CD1c-positive myeloid dendritic cell (primary cell): Measurements from ENCODE around the gene PCDH10.

Source experiments
- DNase-seq: peaks from one replicate; pipeline ENCODE4 v3.0.0-alpha.2; 2016; ENCODE audit errors: extremely low spot score

PCDH10 gene

DNA sequence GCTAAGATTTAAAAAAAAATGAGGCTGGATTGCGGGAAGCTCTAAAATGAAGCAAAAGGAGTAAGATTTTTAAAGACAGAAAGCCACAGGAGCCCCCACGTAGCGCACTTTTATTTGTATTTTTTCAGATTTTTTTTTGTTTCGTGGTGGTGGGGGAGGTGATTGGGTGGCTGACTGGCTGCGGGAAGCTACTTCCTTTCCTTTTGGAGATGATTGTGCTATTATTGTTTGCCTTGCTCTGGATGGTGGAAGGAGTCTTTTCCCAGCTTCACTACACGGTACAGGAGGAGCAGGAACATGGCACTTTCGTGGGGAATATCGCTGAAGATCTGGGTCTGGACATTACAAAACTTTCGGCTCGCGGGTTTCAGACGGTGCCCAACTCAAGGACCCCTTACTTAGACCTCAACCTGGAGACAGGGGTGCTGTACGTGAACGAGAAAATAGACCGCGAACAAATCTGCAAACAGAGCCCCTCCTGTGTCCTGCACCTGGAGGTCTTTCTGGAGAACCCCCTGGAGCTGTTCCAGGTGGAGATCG lies 908 bp downstream of the PCDH10 start:
- DNase-seq = no peak

DNA sequence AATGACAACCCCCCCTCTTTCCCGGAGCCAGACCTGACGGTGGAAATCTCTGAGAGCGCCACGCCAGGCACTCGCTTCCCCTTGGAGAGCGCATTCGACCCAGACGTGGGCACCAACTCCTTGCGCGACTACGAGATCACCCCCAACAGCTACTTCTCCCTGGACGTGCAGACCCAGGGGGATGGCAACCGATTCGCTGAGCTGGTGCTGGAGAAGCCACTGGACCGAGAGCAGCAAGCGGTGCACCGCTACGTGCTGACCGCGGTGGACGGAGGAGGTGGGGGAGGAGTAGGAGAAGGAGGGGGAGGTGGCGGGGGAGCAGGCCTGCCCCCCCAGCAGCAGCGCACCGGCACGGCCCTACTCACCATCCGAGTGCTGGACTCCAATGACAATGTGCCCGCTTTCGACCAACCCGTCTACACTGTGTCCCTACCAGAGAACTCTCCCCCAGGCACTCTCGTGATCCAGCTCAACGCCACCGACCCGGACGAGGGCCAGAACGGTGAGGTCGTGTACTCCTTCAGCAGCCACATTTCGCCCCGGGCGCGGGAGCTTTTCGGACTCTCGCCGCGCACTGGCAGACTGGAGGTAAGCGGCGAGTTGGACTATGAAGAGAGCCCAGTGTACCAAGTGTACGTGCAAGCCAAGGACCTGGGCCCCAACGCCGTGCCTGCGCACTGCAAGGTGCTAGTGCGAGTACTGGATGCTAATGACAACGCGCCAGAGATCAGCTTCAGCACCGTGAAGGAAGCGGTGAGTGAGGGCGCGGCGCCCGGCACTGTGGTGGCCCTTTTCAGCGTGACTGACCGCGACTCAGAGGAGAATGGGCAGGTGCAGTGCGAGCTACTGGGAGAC lies 1.6 kb downstream of the PCDH10 start:
- DNase-seq = no peak

DNA sequence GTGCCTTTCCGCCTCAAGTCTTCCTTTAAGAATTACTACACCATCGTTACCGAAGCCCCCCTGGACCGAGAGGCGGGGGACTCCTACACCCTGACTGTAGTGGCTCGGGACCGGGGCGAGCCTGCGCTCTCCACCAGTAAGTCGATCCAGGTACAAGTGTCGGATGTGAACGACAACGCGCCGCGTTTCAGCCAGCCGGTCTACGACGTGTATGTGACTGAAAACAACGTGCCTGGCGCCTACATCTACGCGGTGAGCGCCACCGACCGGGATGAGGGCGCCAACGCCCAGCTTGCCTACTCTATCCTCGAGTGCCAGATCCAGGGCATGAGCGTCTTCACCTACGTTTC lies 2.2 kb downstream of the PCDH10 start:
- no peak for DNase-seq

DNA sequence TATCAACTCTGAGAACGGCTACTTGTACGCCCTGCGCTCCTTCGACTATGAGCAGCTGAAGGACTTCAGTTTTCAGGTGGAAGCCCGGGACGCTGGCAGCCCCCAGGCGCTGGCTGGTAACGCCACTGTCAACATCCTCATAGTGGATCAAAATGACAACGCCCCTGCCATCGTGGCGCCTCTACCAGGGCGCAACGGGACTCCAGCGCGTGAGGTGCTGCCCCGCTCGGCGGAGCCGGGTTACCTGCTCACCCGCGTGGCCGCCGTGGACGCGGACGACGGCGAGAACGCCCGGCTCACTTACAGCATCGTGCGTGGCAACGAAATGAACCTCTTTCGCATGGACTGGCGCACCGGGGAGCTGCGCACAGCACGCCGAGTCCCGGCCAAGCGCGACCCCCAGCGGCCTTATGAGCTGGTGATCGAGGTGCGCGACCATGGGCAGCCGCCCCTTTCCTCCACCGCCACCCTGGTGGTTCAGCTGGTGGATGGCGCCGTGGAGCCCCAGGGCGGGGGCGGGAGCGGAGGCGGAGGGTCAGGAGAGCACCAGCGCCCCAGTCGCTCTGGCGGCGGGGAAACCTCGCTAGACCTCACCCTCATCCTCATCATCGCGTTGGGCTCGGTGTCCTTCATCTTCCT lies 2.7 kb downstream of the PCDH10 start:
- DNase-seq = no peak

DNA sequence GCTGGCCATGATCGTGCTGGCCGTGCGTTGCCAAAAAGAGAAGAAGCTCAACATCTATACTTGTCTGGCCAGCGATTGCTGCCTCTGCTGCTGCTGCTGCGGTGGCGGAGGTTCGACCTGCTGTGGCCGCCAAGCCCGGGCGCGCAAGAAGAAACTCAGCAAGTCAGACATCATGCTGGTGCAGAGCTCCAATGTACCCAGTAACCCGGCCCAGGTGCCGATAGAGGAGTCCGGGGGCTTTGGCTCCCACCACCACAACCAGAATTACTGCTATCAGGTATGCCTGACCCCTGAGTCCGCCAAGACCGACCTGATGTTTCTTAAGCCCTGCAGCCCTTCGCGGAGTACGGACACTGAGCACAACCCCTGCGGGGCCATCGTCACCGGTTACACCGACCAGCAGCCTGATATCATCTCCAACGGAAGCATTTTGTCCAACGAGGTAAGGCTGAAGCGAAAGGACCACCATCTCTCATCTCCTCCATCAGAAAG lies 3.3 kb downstream of the PCDH10 start:
- DNase-seq = no peak

DNA sequence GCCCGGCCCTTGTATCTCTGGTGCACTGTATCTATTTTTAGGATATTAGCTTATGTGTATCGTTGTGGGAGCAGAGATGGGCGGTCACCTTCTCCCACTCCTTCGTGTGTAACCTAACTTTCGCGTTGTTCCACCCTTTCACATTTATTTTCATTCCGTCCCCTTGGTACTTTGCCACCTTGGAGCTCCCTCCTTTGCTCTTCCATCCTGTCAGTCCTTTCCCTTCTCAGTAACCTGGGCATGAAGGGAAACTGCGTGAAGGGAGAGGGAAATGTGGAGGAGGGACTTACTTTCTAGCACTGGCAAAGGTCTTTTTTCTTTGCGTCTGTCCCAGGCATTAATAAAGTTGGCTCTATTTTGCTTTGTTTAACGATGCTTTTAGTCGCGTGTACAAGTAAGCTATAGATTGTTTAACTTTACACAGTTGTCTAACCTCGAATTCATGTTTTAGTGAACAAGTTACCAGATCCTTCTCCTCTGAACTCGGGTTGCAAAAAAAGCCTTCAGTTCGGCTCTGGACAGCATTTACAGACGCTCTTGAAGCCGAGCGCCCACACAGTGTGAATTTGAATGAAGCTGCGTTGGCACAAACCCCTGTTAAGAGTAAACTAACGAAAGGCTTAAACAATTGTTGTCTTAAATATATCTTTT lies 3.9 kb downstream of the PCDH10 start:
- no peak for DNase-seq

DNA sequence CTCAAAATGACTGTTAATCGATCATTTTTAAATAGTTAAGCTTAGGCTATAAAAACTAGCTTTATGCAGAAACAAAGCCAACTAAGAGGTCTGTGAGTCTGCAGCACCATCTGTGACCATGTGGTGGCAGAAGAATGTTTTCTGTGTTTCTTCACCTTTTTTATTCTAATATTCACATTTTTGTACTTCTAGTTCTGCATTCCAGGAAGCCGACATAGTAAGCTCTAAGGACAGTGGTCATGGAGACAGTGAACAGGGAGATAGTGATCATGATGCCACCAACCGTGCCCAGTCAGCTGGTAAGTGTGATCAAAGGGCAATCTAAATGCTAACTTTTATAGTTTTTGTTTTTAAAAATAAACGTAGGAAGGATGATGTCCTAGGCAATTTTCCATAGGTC lies 5.6 kb downstream of the PCDH10 start:
- DNase-seq = no peak

DNA sequence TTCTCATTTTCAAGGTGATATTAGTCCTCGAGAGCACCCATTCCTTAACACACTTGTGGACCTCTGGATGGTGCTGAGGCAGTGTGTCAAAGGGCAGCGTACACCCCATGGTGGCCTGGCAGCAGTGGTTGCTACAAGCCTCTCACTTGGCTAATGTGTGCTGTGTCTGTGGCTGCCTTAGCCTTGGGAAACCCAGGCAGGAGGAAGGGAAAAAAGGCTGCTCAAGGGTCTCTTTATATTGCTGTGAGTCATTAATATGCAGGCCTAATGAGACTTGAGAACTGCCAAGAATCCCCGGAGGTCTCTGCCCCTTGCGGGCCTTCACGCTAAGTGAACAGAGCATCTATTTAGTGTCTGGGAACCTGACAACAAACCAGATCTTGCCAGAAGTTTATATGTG lies 7.0 kb downstream of the PCDH10 start:
- DNase-seq = no peak

DNA sequence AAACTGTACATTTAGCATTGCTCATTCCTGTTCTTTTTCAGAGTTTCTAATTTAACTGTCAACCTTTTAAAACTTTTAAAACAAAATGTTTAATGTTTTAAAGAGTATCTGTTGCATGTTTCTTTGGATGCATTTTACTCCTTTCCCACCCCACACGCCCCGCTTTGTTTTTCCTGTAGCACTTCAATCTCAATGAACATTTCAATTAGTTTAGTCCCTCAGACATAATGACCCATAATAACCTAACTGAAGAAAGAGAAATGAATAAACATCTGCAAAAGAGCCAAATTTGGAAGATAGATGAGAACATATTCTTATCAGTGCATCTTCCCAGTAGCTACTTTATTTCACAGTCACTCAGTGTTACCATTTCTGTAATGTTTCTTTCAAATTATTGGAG lies 7.5 kb downstream of the PCDH10 start:
- no peak for DNase-seq

DNA sequence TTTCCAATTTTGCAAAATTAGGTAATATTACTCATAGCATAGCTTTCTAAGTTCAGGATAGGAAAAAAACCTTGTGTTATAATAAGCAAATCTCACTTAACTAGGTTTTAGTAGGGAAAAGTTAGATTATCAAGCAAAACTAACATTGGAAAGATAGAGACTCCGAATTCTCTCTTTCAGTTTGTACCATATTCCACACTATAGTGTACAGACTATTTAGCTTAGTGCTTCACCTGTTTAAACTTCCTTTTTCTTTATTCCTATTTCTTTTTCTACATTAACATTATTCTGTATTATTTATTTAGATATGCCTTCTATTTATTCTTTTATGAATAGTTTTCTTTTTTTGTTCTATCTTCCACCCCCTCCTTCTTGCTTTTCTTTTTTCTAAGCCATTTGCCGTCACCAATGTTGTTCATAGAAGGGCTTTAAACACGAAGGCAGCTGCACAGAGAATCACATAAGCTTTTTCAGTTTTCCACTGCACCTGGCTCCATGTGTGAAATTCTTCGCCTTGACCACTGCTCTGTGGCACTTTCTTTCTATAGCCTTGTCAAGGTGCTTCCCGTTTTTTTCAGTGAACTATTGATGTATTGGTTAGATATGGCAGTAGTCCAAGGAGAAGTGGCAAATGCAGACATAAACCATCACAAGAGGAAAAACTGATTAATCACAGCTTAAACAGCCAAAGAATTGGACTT lies 8.5 kb downstream of the PCDH10 start:
- DNase-seq = no peak

DNA sequence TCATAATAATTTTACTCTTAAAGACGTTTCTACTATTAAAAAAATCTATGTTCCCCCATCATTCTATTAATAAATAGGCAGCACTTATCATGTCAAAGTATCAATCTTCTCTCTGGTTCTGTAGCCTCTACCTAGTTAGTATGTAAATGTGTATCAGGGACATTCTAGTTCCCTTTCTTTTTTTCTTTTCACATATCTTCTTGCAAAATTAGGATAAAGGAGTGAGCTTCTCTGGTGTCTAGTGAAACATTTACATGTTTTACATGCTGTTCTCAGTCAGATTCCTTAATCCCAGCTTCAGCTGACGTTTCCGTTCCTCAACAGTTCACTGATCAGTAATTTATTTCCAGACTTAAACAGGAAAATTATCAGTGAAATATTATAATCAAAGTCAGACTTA lies 11.8 kb downstream of the PCDH10 start:
- no peak for DNase-seq

DNA sequence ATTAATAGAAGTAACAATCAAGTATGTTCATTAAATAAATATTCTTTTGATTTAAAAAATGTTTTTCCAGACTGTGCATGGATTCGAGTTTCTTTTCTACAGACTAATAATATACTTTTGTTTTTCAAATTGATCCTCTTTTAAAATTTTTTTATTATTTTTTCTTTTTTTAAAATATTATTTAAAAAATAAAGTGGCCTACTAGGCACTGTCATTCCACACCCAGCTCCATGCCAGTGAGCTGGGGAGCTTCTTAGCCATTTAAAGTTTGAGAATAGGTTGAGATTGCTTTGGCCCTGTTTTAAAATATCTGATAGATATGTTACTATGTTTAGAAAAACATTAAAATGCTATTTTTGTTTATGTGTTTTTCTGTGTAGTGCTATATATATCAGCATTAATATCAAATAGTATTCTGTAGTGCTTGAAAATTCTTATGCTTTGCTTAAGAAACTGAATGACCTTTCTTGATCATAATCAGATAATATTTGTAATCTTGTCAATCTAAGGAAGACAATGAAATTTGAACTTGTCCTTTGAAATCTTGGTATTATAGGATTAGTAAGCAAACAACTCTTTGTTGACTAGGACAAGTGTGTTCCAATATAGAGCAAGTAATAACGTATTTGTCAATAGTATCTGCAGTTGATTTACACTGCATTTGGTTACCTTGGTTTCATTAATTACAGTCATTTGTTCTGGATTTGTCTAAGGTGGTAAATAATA lies 12.6 kb downstream of the PCDH10 start:
- DNase-seq = no peak

DNA sequence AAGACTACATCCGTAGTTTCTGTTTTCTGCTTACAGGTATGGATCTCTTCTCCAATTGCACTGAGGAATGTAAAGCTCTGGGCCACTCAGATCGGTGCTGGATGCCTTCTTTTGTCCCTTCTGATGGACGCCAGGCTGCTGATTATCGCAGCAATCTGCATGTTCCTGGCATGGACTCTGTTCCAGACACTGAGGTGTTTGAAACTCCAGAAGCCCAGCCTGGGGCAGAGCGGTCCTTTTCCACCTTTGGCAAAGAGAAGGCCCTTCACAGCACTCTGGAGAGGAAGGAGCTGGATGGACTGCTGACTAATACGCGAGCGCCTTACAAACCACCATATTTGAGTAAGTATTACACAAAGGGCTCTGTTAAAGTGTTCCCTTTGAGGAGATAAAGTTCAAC lies 13.8 kb downstream of the PCDH10 start:
- DNase-seq = no peak

DNA sequence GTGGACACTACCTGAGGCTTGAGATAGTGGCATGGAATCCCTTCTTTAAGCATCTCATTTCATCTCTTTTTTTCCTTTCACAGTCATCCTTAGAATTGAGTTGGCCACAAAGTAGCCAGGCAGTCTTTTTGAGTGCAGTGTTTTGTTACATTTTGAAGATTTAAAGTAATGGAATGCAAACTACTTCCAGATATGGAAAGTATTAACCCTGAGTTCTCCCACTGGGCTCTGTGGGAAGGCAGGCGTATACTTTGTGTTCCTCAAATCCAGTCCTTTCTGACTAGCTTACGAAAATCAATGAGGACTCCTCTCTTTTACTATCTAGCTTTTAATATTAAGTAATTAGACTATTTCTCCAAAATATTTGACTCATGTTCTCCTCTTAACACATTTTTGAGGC lies 29.9 kb downstream of the PCDH10 start:
- no peak for DNase-seq

DNA sequence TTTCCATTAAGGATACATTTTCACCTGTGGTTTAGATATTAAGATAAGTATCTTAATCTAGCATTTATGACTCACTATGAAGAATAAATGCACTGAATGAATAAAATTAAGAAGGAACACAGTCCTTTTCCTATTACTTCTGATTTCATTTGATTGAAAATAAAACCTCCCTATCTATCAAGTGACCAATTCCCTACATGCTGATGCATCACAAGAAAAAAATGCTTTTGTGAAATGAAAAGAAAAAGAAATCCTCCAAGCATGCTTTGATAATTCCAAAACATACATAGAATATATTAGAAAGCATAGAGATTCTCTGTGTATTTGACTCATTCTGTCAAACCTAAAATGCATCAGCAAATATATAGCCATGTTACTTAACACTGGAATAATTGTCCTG lies 37.1 kb downstream of the PCDH10 start:
- DNase-seq = no peak

DNA sequence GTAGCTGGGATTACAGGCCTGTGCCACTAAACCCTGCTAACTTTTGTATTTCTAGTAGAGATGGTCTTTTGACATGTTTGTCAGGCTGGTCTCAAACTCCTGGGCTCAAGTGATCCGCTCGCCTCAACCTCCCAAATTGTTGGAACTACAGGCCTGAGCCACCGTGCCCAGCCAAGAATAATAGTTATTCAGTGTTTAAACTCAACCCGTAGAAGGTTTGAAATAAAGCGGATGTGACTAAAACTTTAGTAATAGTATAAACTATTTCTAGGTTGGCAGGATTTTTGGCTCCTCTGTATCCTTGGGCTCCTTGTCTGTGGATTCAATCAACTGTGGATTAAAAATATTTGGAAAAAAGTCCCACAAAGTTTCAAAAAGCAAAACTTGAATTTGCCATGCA lies 37.8 kb downstream of the PCDH10 start:
- DNase-seq = no peak

DNA sequence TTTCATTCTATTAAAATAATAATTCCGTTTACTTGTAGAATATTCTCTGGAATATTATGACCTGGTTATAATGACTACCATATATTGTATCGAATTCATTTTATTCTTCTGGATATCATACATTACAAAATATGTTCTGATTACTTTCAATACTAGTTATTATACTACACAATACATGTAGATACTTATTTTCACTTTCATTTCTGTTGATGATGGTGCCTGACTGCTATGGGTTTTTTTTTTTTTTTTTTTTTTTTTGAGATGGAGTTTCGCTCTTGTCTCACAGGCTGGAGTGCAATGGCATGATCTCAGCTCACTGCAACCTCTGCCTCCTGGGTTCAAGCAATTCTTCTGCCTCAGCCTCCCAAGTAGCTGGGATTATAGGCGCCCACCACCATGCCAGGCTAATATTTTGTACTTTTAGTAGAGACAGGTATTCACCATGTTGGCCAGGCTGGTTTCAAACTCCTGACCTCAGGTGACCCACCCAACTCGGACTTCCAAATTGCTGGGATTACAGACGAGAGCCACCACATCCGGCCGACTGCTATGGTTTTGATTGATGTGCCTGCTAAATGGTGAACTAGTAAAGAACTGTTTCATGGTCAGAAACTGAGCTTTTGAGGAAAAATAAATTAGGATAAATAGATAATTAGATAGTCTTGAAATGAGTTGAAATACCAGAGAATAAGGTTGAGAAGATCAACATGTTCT lies 39.5 kb downstream of the PCDH10 start:
- no peak for DNase-seq

DNA sequence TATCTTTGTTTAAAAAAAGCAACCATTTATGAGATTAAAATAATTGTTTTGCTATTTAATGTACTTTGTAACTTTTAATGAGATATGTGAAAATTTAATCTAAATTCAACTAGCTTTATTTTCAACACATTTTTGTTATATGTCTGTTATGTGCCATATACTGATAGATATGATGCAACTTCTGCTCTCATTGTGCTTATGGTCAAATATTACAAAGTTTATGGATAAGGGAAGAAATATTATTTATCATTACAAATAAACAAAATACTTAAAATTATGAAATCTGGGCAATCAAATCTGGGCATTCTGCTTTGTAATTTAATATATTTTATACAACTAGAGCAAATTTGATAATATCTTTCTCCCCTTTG lies 40.0 kb downstream of the PCDH10 start:
- no peak for DNase-seq

DNA sequence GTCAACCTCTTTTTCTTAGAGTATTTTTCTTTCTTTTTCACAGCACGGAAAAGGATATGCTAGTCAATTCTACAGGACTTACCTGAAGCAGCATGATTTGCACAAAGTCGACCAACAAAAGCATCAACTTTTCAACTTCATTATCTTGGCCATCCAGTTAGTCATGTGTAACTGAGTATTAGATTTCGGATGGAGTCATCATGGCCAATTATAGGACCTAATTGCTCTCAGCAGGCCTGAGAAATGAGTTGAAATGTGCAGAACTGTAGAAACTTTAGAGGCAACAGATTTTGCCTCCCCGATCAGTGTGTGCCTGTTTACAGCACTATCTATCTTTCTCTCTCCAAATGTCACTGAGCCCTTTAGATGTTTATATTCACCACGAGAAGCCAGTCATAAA lies 41.0 kb downstream of the PCDH10 start:
- DNase-seq = no peak

DNA sequence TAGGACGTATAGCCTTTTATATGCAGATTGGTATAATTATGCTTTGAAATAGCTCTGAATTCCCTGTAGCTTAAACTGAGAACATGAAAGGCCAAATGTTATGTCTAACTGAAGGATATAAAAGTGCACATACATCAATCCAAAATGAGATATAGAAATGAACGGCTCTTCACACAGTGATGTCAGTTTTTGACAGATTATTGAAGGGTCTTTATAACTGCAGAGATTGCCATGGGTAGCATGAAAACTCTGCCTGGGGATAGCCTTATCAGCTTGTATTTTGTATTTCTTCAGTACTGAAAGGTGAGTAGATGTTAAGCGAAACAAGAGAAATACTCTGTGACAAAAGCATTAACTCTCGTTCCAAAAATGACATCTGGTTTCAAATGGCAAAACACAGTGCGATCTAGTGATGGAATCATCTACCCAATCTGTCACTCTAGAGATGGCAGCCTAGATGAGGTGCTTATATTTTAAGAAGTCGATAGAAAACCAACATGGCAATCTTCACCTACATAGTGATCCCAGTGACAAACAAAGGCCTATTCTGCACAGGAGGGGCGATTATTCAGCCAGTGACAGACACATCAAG lies 59.7 kb downstream of the PCDH10 start:
- DNase-seq = no peak
